Neuronal stem cell (in vitro differentiated cells): Measurements from ENCODE around the gene VDR.
"Not testable (repeated sequence)": the region's sequence is repeated elsewhere in the genome, so short reads cannot be mapped to it uniquely, and the experiment has no call there.

Experiments
- DNase-seq: peaks from one replicate; pipeline ENCODE4 v3.0.0-alpha.2; 2013; ENCODE audit warnings: low spot score
- H2AFZ ChIP-seq: one replicate; pipeline ENCODE4 v1.6.1; 2013; ENCODE audit warnings: mild to moderate bottlenecking, low read length, inconsistent platforms
- H2AK5ac ChIP-seq: 2 replicates; pipeline ENCODE4 v1.6.1; 2013; ENCODE audit warnings: low read depth, mild to moderate bottlenecking, inconsistent platforms, low read length, moderate library complexity, mixed read lengths
- H2BK120ac ChIP-seq: 2 replicates; pipeline ENCODE4 v1.6.1; 2013; ENCODE audit warnings: low read depth, mild to moderate bottlenecking, inconsistent platforms, low read length, moderate library complexity, mixed read lengths
- H2BK12ac ChIP-seq: one replicate; pipeline ENCODE4 v1.6.1; 2013; ENCODE audit warnings: low read length, inconsistent platforms
- H2BK15ac ChIP-seq: 2 replicates; pipeline ENCODE4 v1.6.1; 2013; ENCODE audit warnings: mild to moderate bottlenecking, low read length, inconsistent platforms, mixed read lengths
- H2BK5ac ChIP-seq: one replicate; pipeline ENCODE4 v1.6.1; 2013; ENCODE audit warnings: inconsistent platforms, mild to moderate bottlenecking, low read length, moderate library complexity
- H3K14ac ChIP-seq: one replicate; pipeline ENCODE4 v1.6.1; 2013; ENCODE audit warnings: low read length, inconsistent platforms
- H3K18ac ChIP-seq: 2 replicates; pipeline ENCODE4 v1.6.1; 2013; ENCODE audit warnings: low read length, inconsistent platforms
- H3K23ac ChIP-seq: 2 replicates; pipeline ENCODE4 v1.6.1; 2013; ENCODE audit warnings: low read depth, mild to moderate bottlenecking, mixed read lengths, low read length, inconsistent platforms; ENCODE audit not compliant: poor library complexity
- H3K27ac ChIP-seq: replicated peaks from 3 replicates; pipeline ENCODE4 v1.5.1; 2013; ENCODE audit warnings: low read length, inconsistent platforms
- H3K27me3 ChIP-seq, 3 experiments: 2 replicates each; pipeline ENCODE4 v1.6.1; 2013; ENCODE audit warnings: low read length in 3 of 3, mild to moderate bottlenecking in 2 of 3, inconsistent platforms in 1 of 3, low read depth in 1 of 3, mixed read lengths in 1 of 3, moderate library complexity in 1 of 3; ENCODE audit not compliant: control insufficient read depth in 3 of 3, insufficient read depth in 3 of 3
- H3K36me3 ChIP-seq, 2 donors: replicated peaks in 1 of 2; 2 replicates each; pipeline ENCODE4 v1.6.1; 2013; ENCODE audit warnings: low read length in 2 of 2; ENCODE audit not compliant: control insufficient read depth in 2 of 2, insufficient read depth in 2 of 2
- H3K4ac ChIP-seq: 2 replicates; pipeline ENCODE4 v1.6.1; 2013; ENCODE audit warnings: inconsistent platforms, mild to moderate bottlenecking, low read length, moderate library complexity
- H3K4me1 ChIP-seq, 2 donors: 1 replicate in 1 of 2; 2 replicates in 1 of 2; pipeline ENCODE4 v1.6.1; 2013; ENCODE audit warnings: low read length in 2 of 2, low read depth in 1 of 2; ENCODE audit not compliant: control insufficient read depth in 2 of 2, insufficient read depth in 1 of 2
- H3K4me2 ChIP-seq: one replicate; pipeline ENCODE4 v1.6.1; 2013; ENCODE audit warnings: mild to moderate bottlenecking, low read length, inconsistent platforms; ENCODE audit not compliant: insufficient read depth, poor library complexity, severe bottlenecking
- H3K4me3 ChIP-seq, 2 donors: 2 replicates each; pipeline ENCODE4 v1.5.1; 2013; ENCODE audit warnings: low read length in 2 of 2, mild to moderate bottlenecking in 2 of 2, inconsistent platforms in 1 of 2, moderate library complexity in 1 of 2
- H3K79me1 ChIP-seq: one replicate; pipeline ENCODE4 v1.6.1; 2013; ENCODE audit warnings: low read depth, mild to moderate bottlenecking, inconsistent platforms, low read length, moderate library complexity
- H3K9ac ChIP-seq: one replicate; pipeline ENCODE4 v1.6.1; 2013; ENCODE audit warnings: mild to moderate bottlenecking, low read depth, low read length, inconsistent platforms; ENCODE audit not compliant: poor library complexity
- H3K9me3 ChIP-seq, 2 donors: replicated peaks in 1 of 2; 2 replicates each; pipeline versions ENCODE3 to v1.6.1; 2013; ENCODE audit warnings: low read length in 2 of 2, mild to moderate bottlenecking in 2 of 2, inconsistent platforms in 1 of 2, low read depth in 1 of 2, mixed read lengths in 1 of 2, moderate library complexity in 1 of 2; ENCODE audit not compliant: control insufficient read depth in 2 of 2, insufficient read depth in 1 of 2
- H4K8ac ChIP-seq: one replicate; pipeline ENCODE4 v1.6.1; 2013; ENCODE audit warnings: low read depth, mild to moderate bottlenecking, inconsistent platforms, low read length, moderate library complexity
- H4K91ac ChIP-seq: one replicate; pipeline ENCODE4 v1.6.1; 2013; ENCODE audit warnings: low read length, low read depth, mild to moderate bottlenecking, inconsistent platforms; ENCODE audit not compliant: poor library complexity
- WGBS, 2 donors: extraction: QIAGEN DNeasy Blood & Tissue Kit; methylation state at CpG; one replicate each; pipeline ENCODE4 v1.1.7; 2013; ENCODE audit warnings: missing lambda C conversion rate in 2 of 2, mixed read lengths in 1 of 2; ENCODE audit not compliant: insufficient read length in 2 of 2, insufficient replicate concordance in 1 of 2; ENCODE audit errors: extremely low coverage in 2 of 2; 5-methylcytosine and 5-hydroxymethylcytosine counted together

Gene VDR

DNA sequence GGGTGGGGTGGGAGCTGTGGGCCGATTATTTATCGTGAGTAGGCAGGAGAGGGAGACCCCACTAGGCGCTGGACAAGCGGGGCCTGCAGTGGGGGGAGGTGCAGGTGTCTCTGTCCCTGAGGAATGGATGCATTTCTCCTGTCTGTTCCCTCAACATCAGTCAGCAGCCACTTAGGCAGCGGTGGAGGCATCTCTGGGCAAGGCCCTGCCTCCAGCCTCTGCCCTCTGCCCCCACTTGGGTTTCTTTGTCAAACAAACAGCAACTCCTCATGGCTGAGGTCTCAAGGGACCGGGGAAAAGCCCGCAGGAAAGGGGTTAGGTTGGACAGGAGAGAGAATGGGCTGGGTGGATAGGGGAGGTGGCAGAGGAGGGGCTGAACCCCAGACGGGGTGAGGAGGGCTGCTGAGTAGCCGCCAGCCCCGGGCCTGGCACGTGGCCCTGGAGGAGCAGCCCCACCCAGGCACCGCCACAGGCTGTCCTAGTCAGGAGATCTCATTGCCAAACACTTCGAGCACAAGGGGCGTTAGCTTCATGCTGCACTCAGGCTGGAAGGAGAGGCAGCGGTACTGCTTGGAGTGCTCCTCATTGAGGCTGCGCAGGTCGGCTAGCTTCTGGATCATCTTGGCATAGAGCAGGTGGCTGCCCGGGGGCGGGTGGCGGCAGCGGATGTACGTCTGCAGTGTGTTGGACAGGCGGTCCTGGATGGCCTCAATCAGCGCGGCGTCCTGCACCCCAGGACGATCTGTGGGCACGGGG, 60.4 kb downstream of the VDR start:
- DNase-seq: no peak
- no CpG with 5 or more reads among the region's 28 CpGs for WGBS, 2 donors
- no peak overlapping the region for H4K91ac ChIP-seq

GRCh38 chr12:47843226-47843980, 61.4 kb downstream of the VDR start:
- Histone ChIP-seq H3K4ac (no peak overlapping the region), H3K79me1 (no peaks in the 10 kb centered on the region), H3K27ac (no peak overlapping the region), H3K9ac (no peak overlapping the region), H3K23ac (no peak overlapping the region), H2BK120ac (peak overlapping the region; percentile 25), H4K8ac (no peak overlapping the region), H2BK15ac (no peak overlapping the region), H2AFZ (no peak overlapping the region), H4K91ac (no peak overlapping the region), H3K36me3 (no peaks in the 10 kb centered on the region), H3K4me1 (peaks cover under 1 to 5% of the 10 kb centered on the region in 2 donors), H3K9me3 (no peaks in the 10 kb centered on the region), H3K18ac (peak overlapping the region; percentile 40), H2BK5ac (no peak overlapping the region), H2AK5ac (peak overlapping the region; percentile 56), H3K27me3 (peaks cover 0 to 25% (median 2%) of the 10 kb centered on the region in 3 experiments), H3K4me2 (no peak overlapping the region), H3K4me3 (no peak overlapping the region), H3K14ac (no peak overlapping the region), H2BK12ac (no peak overlapping the region)
- DNase-seq: no peak
- no CpG with 5 or more reads among the region's 25 CpGs for WGBS, 2 donors

More for the DNA sequence above, 60.4 kb downstream of the VDR start:
- Histone ChIP-seq H3K4me1 (peaks cover 0 to 5% of the 10 kb centered on the region in 2 donors), H3K18ac (peak overlapping the region; percentile 78), H3K4ac (no peak overlapping the region), H3K4me3 (no peak overlapping the region), H2AFZ (no peak overlapping the region), H3K9ac (peak overlapping the region; percentile 13), H4K8ac (no peak overlapping the region), H3K9me3 (no peaks in the 10 kb centered on the region), H3K27me3 (peaks cover 0 to 27% (median 2%) of the 10 kb centered on the region in 3 experiments), H3K14ac (no peak overlapping the region), H3K23ac (peak overlapping the region; percentile 77), H2AK5ac (peak overlapping the region; percentile 86), H3K4me2 (no peak overlapping the region), H3K27ac (no peak overlapping the region), H2BK12ac (no peak overlapping the region), H2BK15ac (peak overlapping the region; percentile 68), H3K36me3 (no peaks in the 10 kb centered on the region), H2BK120ac (peak overlapping the region; percentile 9), H2BK5ac (no peak overlapping the region), H3K79me1 (no peaks in the 10 kb centered on the region)

GRCh38 chr12:47842543-47842942, 62.3 kb downstream of the VDR start:
- H3K4ac ChIP-seq, H4K8ac ChIP-seq, H2BK15ac ChIP-seq, H4K91ac ChIP-seq, H3K4me1 ChIP-seq, H2BK12ac ChIP-seq, H2BK5ac ChIP-seq, H2AFZ ChIP-seq, H3K4me2 ChIP-seq, H3K18ac ChIP-seq, H3K9ac ChIP-seq, H3K4me3 ChIP-seq, DNase-seq, H3K36me3 ChIP-seq, H3K27ac ChIP-seq, H3K23ac ChIP-seq, H3K79me1 ChIP-seq, H2BK120ac ChIP-seq, H3K14ac ChIP-seq, H3K9me3 ChIP-seq, H2AK5ac ChIP-seq: not testable (repeated sequence)
- H3K27me3 ChIP-seq: peaks cover 0 to 25% (median 2%) of the 10 kb centered on the region in 3 experiments
- no CpG with 5 or more reads among the region's 12 CpGs for WGBS, 2 donors

- H3K79me1 ChIP-seq: no peaks in the 10 kb centered on the region
- H3K14ac ChIP-seq: peak overlapping the region; percentile 11
- no peak overlapping the region for H2BK5ac ChIP-seq
- no peak overlapping the region for H2AK5ac ChIP-seq
- H3K9ac ChIP-seq: peak overlapping the region; percentile 26
- peak overlapping the region; percentile 71 for H3K18ac ChIP-seq
- DNase-seq: no peak
- H2BK120ac ChIP-seq: no peak overlapping the region
- no peak overlapping the region for H3K4ac ChIP-seq
- H3K23ac ChIP-seq: no peak overlapping the region
- no peaks in the 10 kb centered on the region for H3K9me3 ChIP-seq
- H3K27me3 ChIP-seq: peaks cover 0 to 23% (median 2%) of the 10 kb centered on the region in 3 experiments
- H2BK12ac ChIP-seq: no peak overlapping the region
- H4K8ac ChIP-seq: no peak overlapping the region
- H2AFZ ChIP-seq: no peak overlapping the region
- H2BK15ac ChIP-seq: no peak overlapping the region
- peaks cover 5 to 9% of the 10 kb centered on the region in 2 donors for H3K4me1 ChIP-seq
- H3K36me3 ChIP-seq: no peaks in the 10 kb centered on the region
- no peak overlapping the region for H3K4me3 ChIP-seq
- H3K4me2 ChIP-seq: no peak overlapping the region
- H3K27ac ChIP-seq: no peak overlapping the region
- no peak overlapping the region for H4K91ac ChIP-seq
- no CpG with 5 or more reads among the region's 4 CpGs for WGBS, 2 donors
These were observed 62.9 kb downstream of the VDR start for GRCh38 chr12:47841910-47842309.
